ENCODE results near the gene OGG1. TPM values are rescaled to one million over a fixed set of nuclear protein-coding genes. Genes with fewer than 3 reads are reported as not detected.

Gene OGG1
- total RNA-seq, 1 donor, result 32.1 TPM

GRCh38 chr3:9746330-9746729 lies 3.4 kb upstream of the OGG1 start:
- peak; percentile 59 for DNase-seq (ENCODE audit: low read depth)
- no peak overlapping the region for H3K4me3 ChIP-seq (ENCODE audit: low read depth, low read length)
- TF ChIP-seq, protein P1, sequence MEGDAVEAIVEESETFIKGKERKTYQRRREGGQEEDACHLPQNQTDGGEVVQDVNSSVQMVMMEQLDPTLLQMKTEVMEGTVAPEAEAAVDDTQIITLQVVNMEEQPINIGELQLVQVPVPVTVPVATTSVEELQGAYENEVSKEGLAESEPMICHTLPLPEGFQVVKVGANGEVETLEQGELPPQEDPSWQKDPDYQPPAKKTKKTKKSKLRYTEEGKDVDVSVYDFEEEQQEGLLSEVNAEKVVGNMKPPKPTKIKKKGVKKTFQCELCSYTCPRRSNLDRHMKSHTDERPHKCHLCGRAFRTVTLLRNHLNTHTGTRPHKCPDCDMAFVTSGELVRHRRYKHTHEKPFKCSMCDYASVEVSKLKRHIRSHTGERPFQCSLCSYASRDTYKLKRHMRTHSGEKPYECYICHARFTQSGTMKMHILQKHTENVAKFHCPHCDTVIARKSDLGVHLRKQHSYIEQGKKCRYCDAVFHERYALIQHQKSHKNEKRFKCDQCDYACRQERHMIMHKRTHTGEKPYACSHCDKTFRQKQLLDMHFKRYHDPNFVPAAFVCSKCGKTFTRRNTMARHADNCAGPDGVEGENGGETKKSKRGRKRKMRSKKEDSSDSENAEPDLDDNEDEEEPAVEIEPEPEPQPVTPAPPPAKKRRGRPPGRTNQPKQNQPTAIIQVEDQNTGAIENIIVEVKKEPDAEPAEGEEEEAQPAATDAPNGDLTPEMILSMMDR (IDR thresholded peaks at IDR 0.05; ENCODE audit: insufficient read depth, low read length), result no peak

DNA sequence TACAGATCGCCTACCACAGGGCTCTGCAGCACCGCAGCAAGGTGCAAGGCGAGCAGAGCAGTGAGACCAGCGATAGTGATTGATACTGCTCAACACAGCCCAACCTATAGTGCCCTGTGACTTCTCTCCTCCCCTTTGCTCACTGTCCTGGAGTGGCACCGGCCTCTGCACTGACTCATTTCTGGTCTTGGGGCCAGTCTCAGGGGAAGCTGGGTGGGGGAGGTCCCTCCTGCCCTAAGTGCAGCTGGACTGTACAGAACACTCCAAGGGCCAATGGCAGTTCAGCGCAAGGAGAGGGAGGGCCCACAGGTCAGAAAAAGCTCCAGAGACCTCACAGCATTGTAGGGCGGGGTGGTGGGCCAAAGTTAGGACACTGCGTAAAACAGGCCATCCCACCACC lies 2.5 kb upstream of the OGG1 start:
- DNase-seq (ENCODE audit: low read depth), result no peak
- TF ChIP-seq, protein P1 (IDR thresholded peaks at IDR 0.05; ENCODE audit: insufficient read depth, low read length), result no peak

GRCh38 chr3:9748031-9748430 lies 1.7 kb upstream of the OGG1 start:
- DNase-seq (ENCODE audit: low read depth), result no peak
- no peak overlapping the region for H3K4me3 ChIP-seq (ENCODE audit: low read depth, low read length)
- TF ChIP-seq, protein P1 (IDR thresholded peaks at IDR 0.05; ENCODE audit: insufficient read depth, low read length), result no peak

More for the DNA sequence above, 2.5 kb upstream of the OGG1 start:
- no peak overlapping the region for H3K4me3 ChIP-seq (ENCODE audit: low read depth, low read length)

- DNase-seq (ENCODE audit: low read depth), result no peak
- H3K4me3 ChIP-seq (ENCODE audit: low read depth, low read length), result peak overlapping the region; percentile 65
- TF ChIP-seq, protein P1 (IDR thresholded peaks at IDR 0.05; ENCODE audit: insufficient read depth, low read length), result no peak
Observed at GRCh38 chr3:9749296-9749644, 482 bp upstream of the OGG1 start.

DNA sequence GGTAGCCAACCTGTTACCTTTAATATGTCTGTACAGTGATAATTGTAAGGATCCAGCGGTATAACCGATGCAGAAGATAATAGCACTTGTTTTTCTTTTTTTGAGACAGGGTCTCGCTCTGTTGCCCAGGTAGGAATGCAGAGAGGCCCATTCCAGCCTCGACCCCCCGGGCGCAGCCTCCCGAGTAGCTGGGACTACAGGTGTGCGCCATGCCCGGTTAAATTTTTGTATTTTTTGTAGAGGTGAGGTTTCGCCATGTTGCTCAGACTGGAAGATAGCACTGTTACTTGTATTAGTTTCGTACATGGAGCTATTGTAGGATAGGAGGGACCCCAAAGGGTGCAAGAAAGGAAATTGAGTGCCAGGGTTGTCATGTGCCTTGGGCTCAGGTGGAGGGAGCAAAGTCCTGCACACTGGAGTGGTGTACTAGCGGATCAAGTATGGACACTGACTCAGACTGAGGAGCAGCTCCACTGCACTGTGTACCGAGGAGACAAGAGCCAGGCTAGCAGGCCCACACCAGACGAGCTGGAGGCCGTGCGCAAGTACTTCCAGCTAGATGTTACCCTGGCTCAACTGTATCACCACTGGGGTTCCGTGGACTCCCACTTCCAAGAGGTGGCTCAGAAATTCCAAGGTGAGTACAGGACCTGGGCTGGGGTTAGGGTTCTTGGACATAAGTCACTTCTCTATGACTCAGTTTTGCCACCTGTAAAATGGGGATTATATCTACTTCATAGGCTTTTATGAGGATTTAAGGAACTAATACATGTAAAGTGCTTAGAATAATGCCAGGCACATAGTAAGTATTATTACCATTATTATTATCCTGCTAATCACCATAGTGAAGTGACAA lies 1.0 kb downstream of the OGG1 start:
- peak overlapping the region; percentile 96 for H3K4me3 ChIP-seq (ENCODE audit: low read depth, low read length)
- TF ChIP-seq, protein P1 (IDR thresholded peaks at IDR 0.05; ENCODE audit: insufficient read depth, low read length), result no peak
- peak; percentile 40 for DNase-seq (ENCODE audit: low read depth)

DNA sequence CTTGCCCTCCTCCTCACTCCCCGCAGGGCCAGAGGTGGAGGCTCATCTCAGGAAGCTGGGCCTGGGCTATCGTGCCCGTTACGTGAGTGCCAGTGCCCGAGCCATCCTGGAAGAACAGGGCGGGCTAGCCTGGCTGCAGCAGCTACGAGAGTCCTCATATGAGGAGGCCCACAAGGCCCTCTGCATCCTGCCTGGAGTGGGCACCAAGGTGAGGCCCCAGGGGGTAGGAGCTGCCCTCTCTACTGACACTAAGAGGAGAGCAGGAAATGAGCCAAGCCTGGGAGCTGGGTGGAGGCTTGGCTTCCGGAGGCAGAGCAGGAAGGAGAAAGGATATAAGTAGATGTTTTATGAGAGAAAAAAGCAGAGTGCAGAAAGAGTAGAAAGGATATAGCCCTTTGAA lies 4.9 kb downstream of the OGG1 start:
- TF ChIP-seq, protein P1 (IDR thresholded peaks at IDR 0.05; ENCODE audit: insufficient read depth, low read length), result no peak
- DNase-seq (ENCODE audit: low read depth), result no peak
- H3K4me3 ChIP-seq (ENCODE audit: low read depth, low read length), result no peak overlapping the region

All from fibroblast of the aortic adventitia (primary cell).